SK-N-SH (cell line): ENCODE results near the gene ASTE1.

ENCODE experiments used
- EP300 ChIP-seq, 2 experiments: IDR thresholded peaks; 2 replicates each; pipeline versions ENCODE4 v1.4.0 to v1.6.1; 2012; ENCODE audit warnings: borderline replicate concordance in 1 of 2, low read depth in 1 of 2, low read length in 1 of 2
- NFIC ChIP-seq: IDR thresholded peaks from 2 replicates; pipeline ENCODE4 v1.4.0; 2012; ENCODE audit warnings: borderline replicate concordance
- POLR2AphosphoS5 ChIP-seq: IDR thresholded peaks from 2 replicates; pipeline ENCODE4 v1.6.1; 2012; ENCODE audit warnings: low read depth, low read length
- RAD21 ChIP-seq: IDR thresholded peaks from 2 replicates; pipeline ENCODE4 v1.6.1; 2012; ENCODE audit warnings: mild to moderate bottlenecking, low read length
- RCOR1 ChIP-seq: fragments of 150-350 bp; IDR thresholded peaks from 2 replicates; pipeline ENCODE4 v1.6.1; 2017; ENCODE audit warnings: antibody characterized with exemption, low read length
- SIN3A ChIP-seq: IDR thresholded peaks from 2 replicates; pipeline ENCODE4 v1.6.1; 2012; ENCODE audit warnings: low read depth, mild to moderate bottlenecking, low read length, moderate library complexity, borderline replicate concordance
- YY1 ChIP-seq: IDR thresholded peaks from 2 replicates; pipeline ENCODE4 v1.4.0; 2012; ENCODE audit warnings: low read depth, mild to moderate bottlenecking
- TF ChIP-seq, protein P1 (sequence below): fragments of 200-600 bp; sonication (generic); IDR thresholded peaks from 2 replicates; pipeline ENCODE4 v1.6.1; 2017; ENCODE audit warnings: antibody characterized with exemption, mild to moderate bottlenecking, moderate library complexity
- TF ChIP-seq, protein P2 (sequence below): IDR thresholded peaks from 2 replicates; pipeline ENCODE4 v1.4.0; 2012; ENCODE audit warnings: low read depth
- TF ChIP-seq, protein P3 (sequence below): IDR thresholded peaks from 2 replicates; pipeline ENCODE4 v1.4.0; 2012; ENCODE audit warnings: low read depth, borderline replicate concordance
- TF ChIP-seq, protein P4 (sequence below): IDR thresholded peaks from 2 replicates; pipeline ENCODE4 v1.6.1; 2012; ENCODE audit warnings: mild to moderate bottlenecking, low read depth, low read length, moderate library complexity

DNA sequence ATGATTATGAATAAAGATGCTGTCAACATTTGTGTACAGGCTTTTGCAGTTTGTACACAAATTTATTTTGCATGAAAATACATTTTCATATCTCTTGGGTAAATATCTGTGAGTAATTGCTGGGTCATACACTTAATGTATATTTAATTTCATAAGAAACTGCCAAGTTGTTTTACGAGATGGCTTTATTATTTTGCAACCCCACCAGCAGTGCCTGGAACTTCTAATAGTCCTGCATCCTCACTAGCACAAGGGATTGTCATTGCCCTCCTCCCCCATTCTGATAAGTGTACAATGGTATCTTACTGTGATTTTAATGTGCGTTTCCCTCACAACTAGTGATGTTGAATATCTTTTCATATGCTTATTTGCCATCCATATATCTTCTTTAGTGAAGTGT lies 45.2 kb downstream of the ASTE1 start:
- TF ChIP-seq, protein P1, sequence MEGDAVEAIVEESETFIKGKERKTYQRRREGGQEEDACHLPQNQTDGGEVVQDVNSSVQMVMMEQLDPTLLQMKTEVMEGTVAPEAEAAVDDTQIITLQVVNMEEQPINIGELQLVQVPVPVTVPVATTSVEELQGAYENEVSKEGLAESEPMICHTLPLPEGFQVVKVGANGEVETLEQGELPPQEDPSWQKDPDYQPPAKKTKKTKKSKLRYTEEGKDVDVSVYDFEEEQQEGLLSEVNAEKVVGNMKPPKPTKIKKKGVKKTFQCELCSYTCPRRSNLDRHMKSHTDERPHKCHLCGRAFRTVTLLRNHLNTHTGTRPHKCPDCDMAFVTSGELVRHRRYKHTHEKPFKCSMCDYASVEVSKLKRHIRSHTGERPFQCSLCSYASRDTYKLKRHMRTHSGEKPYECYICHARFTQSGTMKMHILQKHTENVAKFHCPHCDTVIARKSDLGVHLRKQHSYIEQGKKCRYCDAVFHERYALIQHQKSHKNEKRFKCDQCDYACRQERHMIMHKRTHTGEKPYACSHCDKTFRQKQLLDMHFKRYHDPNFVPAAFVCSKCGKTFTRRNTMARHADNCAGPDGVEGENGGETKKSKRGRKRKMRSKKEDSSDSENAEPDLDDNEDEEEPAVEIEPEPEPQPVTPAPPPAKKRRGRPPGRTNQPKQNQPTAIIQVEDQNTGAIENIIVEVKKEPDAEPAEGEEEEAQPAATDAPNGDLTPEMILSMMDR: no peak
- TF ChIP-seq YY1 (no peak), POLR2AphosphoS5 (no peak), RCOR1 (no peak), NFIC (no peak), EP300 (IDR thresholded peaks at IDR 0.05; ENCODE audit: borderline replicate concordance in 1 of 2, low read depth in 1 of 2, low read length in 1 of 2) (no peak), SIN3A (no peak), RAD21 (no peak)
- TF ChIP-seq, protein P2, sequence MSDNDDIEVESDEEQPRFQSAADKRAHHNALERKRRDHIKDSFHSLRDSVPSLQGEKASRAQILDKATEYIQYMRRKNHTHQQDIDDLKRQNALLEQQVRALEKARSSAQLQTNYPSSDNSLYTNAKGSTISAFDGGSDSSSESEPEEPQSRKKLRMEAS: no peak
- TF ChIP-seq, protein P3, sequence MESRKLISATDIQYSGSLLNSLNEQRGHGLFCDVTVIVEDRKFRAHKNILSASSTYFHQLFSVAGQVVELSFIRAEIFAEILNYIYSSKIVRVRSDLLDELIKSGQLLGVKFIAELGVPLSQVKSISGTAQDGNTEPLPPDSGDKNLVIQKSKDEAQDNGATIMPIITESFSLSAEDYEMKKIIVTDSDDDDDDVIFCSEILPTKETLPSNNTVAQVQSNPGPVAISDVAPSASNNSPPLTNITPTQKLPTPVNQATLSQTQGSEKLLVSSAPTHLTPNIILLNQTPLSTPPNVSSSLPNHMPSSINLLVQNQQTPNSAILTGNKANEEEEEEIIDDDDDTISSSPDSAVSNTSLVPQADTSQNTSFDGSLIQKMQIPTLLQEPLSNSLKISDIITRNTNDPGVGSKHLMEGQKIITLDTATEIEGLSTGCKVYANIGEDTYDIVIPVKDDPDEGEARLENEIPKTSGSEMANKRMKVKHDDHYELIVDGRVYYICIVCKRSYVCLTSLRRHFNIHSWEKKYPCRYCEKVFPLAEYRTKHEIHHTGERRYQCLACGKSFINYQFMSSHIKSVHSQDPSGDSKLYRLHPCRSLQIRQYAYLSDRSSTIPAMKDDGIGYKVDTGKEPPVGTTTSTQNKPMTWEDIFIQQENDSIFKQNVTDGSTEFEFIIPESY: no peak
- TF ChIP-seq, protein P4, sequence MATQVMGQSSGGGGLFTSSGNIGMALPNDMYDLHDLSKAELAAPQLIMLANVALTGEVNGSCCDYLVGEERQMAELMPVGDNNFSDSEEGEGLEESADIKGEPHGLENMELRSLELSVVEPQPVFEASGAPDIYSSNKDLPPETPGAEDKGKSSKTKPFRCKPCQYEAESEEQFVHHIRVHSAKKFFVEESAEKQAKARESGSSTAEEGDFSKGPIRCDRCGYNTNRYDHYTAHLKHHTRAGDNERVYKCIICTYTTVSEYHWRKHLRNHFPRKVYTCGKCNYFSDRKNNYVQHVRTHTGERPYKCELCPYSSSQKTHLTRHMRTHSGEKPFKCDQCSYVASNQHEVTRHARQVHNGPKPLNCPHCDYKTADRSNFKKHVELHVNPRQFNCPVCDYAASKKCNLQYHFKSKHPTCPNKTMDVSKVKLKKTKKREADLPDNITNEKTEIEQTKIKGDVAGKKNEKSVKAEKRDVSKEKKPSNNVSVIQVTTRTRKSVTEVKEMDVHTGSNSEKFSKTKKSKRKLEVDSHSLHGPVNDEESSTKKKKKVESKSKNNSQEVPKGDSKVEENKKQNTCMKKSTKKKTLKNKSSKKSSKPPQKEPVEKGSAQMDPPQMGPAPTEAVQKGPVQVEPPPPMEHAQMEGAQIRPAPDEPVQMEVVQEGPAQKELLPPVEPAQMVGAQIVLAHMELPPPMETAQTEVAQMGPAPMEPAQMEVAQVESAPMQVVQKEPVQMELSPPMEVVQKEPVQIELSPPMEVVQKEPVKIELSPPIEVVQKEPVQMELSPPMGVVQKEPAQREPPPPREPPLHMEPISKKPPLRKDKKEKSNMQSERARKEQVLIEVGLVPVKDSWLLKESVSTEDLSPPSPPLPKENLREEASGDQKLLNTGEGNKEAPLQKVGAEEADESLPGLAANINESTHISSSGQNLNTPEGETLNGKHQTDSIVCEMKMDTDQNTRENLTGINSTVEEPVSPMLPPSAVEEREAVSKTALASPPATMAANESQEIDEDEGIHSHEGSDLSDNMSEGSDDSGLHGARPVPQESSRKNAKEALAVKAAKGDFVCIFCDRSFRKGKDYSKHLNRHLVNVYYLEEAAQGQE: no peak
